Activated CD8-positive, alpha-beta T cell treated with anti-CD3 and anti-CD28 coated beads, Interleukin-2, amount 10 ng/mL, durations not matched to agents 7 days and 5 days (primary cell): ENCODE data around the gene POLR3F. TPM values are rescaled to one million over a fixed set of nuclear protein-coding genes. Genes with fewer than 3 reads are reported as not detected.
"Not testable (repeated sequence)": the region's sequence is repeated elsewhere in the genome, so short reads cannot be mapped to it uniquely, and the experiment has no call there.

Source experiments
- ATAC-seq: fragments of 150-1000 bp; cut with Tn5 transposase; one replicate; pipeline ENCODE4 v1.10.0; 2021; ENCODE audit warnings: moderate library complexity
- CTCF ChIA-PET: fragments of 350-600 bp; sonication (Branson Sonifier 250); formaldehyde crosslinking; loops from one replicate; lab custom pipeline; 2021; ENCODE audit warnings: antibody characterized with exemption; lab: Charles Lee
- POLR2A ChIA-PET: fragments of 350-600 bp; sonication (Branson Sonifier 250); formaldehyde crosslinking; loops from one replicate; lab custom pipeline; 2021; ENCODE audit warnings: antibody characterized with exemption; lab: Charles Lee
- DNase-seq: peaks from one replicate; pipeline ENCODE4 v3.0.0-alpha.2; 2020
- H3K27ac Mint-ChIP-seq: one replicate; pipeline ENCODE4 v1.8.0; 2021; ENCODE audit warnings: mild to moderate bottlenecking, mixed read lengths
- H3K27me3 Mint-ChIP-seq: one replicate; pipeline ENCODE4 v1.8.0; 2021; ENCODE audit warnings: low read depth, mixed read lengths
- H3K36me3 Mint-ChIP-seq: one replicate; pipeline ENCODE4 v1.8.0; 2021; ENCODE audit warnings: low read depth, mixed read lengths
- H3K4me1 Mint-ChIP-seq: one replicate; pipeline ENCODE4 v1.8.0; 2021; ENCODE audit warnings: low read depth, mixed read lengths
- H3K4me3 Mint-ChIP-seq: one replicate; pipeline ENCODE4 v1.8.0; 2021; ENCODE audit warnings: mild to moderate bottlenecking, mixed read lengths
- H3K9me3 Mint-ChIP-seq: one replicate; pipeline ENCODE4 v1.8.0; 2022; ENCODE audit warnings: mixed read lengths; ENCODE audit not compliant: insufficient read depth
- total RNA-seq, 2 experiments: library from RNA; stranded (reverse); gene quantifications; one replicate each; pipeline ENCODE4 v1.2.3, GENCODE V29; 2021

POLR3F gene
- total RNA-seq, 2 experiments from 2014 or later, result 8.3 to 8.4 TPM

DNA sequence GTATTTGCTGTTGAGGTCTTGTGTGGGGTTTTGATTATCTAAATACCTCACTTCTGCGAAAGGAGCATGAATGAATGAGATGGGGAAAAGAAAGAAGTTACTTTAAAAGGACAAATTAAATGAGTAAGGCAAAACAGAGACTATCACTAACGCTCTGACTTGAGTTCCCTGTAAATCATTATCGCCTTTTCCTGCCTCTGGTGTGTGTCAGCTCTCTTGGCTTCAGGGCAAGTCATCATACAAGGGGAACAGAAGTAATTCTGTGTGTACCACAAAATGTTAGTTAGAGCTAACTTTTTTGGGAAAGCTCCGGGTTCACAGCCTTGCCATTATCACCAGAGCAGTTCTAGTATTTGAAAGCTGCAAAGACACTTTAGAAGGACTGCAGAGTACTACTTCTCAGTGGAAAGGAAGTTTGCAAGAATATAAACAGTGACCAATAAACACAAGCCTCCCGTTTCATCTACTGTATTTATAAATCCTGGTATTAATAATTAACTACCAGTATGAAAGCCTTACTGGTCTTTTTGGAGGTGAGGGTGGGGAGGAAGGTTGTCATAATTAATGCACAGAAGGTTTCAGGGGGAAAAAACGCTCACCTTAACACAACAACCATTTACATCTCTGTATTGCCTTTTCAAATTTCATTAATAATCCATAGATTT is 1.5 kb upstream of the POLR3F start:
- peaks cover 27% of the 10 kb centered on the region for H3K4me1 Mint-ChIP-seq
- POLR2A ChIA-PET, result interaction anchor here (3.3 kb wide), 1 partner anchor 42 kb away, joined by 45 read pairs; the partner anchor contains the start of gene SEC23B
- peak overlapping the region; percentile 96 for H3K4me3 Mint-ChIP-seq
- no peak overlapping the region for H3K27ac Mint-ChIP-seq
- DNase-seq (no peak), ATAC-seq (no peak)
- no peaks in the 10 kb centered on the region for H3K9me3 Mint-ChIP-seq
- H3K36me3 Mint-ChIP-seq, result peaks cover 5% of the 10 kb centered on the region
- H3K27me3 Mint-ChIP-seq, result no peaks in the 10 kb centered on the region
- CTCF ChIA-PET, result no interaction called here

DNA sequence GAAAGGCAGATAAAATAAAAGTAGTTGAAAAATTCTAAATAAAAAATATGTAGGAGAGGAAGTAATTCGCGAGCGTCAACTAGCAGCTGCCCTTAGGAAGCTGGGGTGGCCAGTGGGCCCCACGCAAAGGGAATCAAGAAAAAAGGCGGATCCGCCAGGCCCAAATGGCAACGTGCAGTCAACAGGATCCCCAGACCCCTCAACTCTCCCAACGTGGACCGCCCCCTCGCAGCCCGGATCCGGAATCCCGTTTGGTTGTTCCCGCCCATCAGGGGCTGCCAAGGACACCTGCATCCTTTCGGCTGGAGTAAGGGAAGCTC is 656 bp upstream of the POLR3F start:
- H3K27ac Mint-ChIP-seq, result peak overlapping the region; percentile 89

DNA sequence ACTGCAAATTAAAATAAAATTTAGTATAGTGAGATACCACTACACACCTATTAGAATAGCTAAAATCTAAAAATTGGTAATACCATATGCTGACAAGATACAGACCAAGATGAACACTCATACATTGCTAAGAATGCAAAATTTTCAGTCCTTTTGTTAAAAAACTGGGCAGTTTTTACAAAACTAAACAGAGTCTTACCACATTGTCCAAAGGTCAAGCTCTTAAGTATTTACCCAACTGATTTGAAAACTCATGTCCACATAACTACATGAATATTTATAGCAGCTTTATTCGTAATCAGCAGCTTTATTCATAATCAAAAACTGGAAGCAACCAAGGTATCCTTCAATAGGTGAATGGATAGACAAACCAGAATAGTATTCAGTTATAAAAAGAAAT is 10.0 kb downstream of the POLR3F start:
- CTCF ChIA-PET, result interaction anchor here (1.1 to 1.6 kb wide), 2 partner anchors 10 to 64 kb away, joined by 4 to 5 read pairs; partner anchors contain the start of genes DZANK1 and POLR3F
- H3K4me3 Mint-ChIP-seq, result no peak overlapping the region
- H3K27me3 Mint-ChIP-seq, result no peaks in the 10 kb centered on the region
- ATAC-seq (no peak), DNase-seq (no peak)
- H3K27ac Mint-ChIP-seq, result no peak overlapping the region
- no peaks in the 10 kb centered on the region for H3K9me3 Mint-ChIP-seq
- POLR2A ChIA-PET, result no interaction called here
- H3K4me1 Mint-ChIP-seq, result no peaks in the 10 kb centered on the region
- H3K36me3 Mint-ChIP-seq, result peaks cover 43% of the 10 kb centered on the region

More for the DNA sequence above, 656 bp upstream of the POLR3F start:
- peak overlapping the region; percentile 96 for H3K4me3 Mint-ChIP-seq
- H3K36me3 Mint-ChIP-seq, result peaks cover 5% of the 10 kb centered on the region
- ChIA-PET POLR2A (interaction anchor here (0.9 to 3.3 kb wide), 5 partner anchors 13 to 179 kb away, joined by 3 to 45 read pairs (median 4); partner anchors contain the start of genes RBBP9 and SEC23B), CTCF (interaction anchor here (0.9 to 1.9 kb wide), 5 partner anchors 11 to 31 kb away, joined by 3 to 9 read pairs (median 5); partner anchors contain the start of gene RBBP9)
- no peaks in the 10 kb centered on the region for H3K27me3 Mint-ChIP-seq
- DNase-seq (no peak), ATAC-seq (peak; percentile 44)
- H3K4me1 Mint-ChIP-seq, result peaks cover 27% of the 10 kb centered on the region
- H3K9me3 Mint-ChIP-seq, result no peaks in the 10 kb centered on the region

DNA sequence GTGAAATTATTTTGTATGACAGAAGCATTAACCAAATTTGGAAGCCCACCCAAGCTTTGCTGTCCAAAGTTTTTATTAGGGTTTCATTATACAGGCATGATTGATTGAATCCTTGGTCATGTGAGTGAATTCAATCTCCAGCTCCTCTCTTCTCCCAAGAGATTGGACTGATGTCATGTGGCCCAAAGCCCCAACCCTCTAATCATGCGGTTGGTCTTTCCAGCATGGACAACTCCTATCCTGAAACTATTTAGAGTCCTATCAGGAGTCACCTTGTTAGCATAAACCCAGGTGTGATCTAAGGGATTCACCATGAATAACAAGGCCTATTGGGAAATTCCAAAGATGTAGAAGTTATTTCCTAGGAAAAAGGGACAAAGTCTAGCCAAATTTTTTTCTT is 10.6 kb downstream of the POLR3F start:
- Mint-ChIP-seq H3K27ac (no peak overlapping the region), H3K36me3 (peaks cover 49% of the 10 kb centered on the region), H3K9me3 (no peaks in the 10 kb centered on the region), H3K4me3 (no peak overlapping the region), H3K27me3 (no peaks in the 10 kb centered on the region), H3K4me1 (no peaks in the 10 kb centered on the region)
- ChIA-PET CTCF (interaction anchor here (1.1 to 1.6 kb wide), 2 partner anchors 11 to 64 kb away, joined by 4 to 5 read pairs; partner anchors contain the start of genes DZANK1 and POLR3F), POLR2A (no interaction called here)
- ATAC-seq (no peak), DNase-seq (no peak)

DNA sequence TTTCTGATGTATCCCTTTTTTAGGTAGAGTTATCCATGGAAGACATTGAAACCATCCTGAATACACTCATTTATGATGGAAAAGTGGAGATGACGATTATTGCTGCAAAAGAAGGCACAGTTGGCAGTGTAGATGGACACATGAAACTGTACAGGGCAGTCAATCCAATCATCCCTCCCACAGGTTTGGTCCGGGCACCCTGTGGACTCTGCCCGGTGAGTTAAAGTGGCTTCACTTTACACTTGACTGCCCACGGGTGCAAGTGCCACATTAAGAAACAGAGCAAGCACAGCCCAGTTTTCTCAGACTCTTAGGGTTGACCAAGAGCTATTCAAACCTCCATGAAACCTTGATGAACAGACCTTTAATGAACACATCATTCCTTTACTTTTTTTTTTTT is 14.4 kb downstream of the POLR3F start:
- DNase-seq, result no peak
- ATAC-seq, result no peak
- CTCF ChIA-PET, result no interaction called here
- no peaks in the 10 kb centered on the region for H3K27me3 Mint-ChIP-seq
- peaks cover 47% of the 10 kb centered on the region for H3K36me3 Mint-ChIP-seq
- H3K4me3 Mint-ChIP-seq, result no peak overlapping the region
- POLR2A ChIA-PET, result no interaction called here
- H3K9me3 Mint-ChIP-seq, result no peaks in the 10 kb centered on the region
- H3K4me1 Mint-ChIP-seq, result no peaks in the 10 kb centered on the region
- H3K27ac Mint-ChIP-seq, result no peak overlapping the region

DNA sequence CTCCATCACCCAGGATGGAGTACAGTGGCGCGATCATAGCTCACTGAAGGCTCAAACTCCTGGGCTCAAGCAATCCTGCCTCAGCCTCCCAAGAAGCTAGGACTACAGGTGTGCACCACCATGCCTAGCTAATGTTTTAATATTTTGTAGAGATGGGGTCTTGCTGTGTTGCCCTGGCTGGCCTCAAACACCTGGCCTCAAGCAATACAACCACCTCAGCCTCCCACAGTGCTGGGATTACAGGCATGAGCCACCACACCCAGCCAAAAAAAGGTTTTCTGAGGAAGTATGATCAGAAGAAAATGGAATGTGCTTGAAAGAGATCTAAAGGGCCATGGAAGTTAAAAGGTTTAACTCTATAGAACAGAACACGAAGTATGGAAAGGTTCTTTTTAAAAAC is 21.1 kb downstream of the POLR3F start:
- ChIA-PET POLR2A (no interaction called here), CTCF (interaction anchor here (1.0 kb wide), 1 partner anchor 19 kb away, joined by 3 read pairs; the partner anchor contains the start of gene SEC23B)
- H3K27ac Mint-ChIP-seq, result no peak overlapping the region
- ATAC-seq (no peak), DNase-seq (no peak)
- H3K36me3 Mint-ChIP-seq, result peaks cover 33% of the 10 kb centered on the region
- no peaks in the 10 kb centered on the region for H3K4me1 Mint-ChIP-seq
- no peaks in the 10 kb centered on the region for H3K27me3 Mint-ChIP-seq
- H3K9me3 Mint-ChIP-seq, result no peaks in the 10 kb centered on the region
- H3K4me3 Mint-ChIP-seq, result no peak overlapping the region

DNA sequence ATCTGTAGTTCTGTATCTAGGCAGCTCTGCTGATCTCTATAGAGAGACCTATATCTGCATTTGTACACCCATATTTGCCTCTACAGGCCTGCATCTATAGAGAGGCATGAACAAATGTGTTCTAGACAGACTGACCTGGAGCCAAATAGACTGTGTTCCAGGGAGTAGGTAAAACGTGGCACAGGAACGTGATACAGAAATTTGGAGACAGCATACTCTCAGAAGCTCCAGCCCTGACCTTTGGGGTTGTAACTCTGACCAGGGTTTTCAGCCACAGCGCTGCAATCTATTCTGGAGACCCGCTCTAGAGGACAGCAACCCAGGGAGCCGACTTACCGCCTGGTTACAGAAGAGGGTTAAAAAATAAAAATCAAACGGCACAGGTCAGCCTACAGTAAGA is 28.9 kb downstream of the POLR3F start:
- Mint-ChIP-seq H3K4me1 (peaks cover 22% of the 10 kb centered on the region), H3K36me3 (peaks cover 13% of the 10 kb centered on the region), H3K27ac (no peak overlapping the region), H3K9me3 (no peaks in the 10 kb centered on the region), H3K27me3 (no peaks in the 10 kb centered on the region), H3K4me3 (peak overlapping the region; percentile 95)
- DNase-seq, result no peak
- no peak for ATAC-seq
- CTCF ChIA-PET, result interaction anchor here (2.4 to 3.0 kb wide), 2 partner anchors 12 to 29 kb away, joined by 9 to 34 read pairs; partner anchors contain the start of genes DZANK1, POLR3F and SEC23B
- POLR2A ChIA-PET, result interaction anchor here (0.7 to 3.4 kb wide), 3 partner anchors 11 to 33 kb away, joined by 3 to 54 read pairs (median 25); partner anchors contain the start of genes DZANK1, POLR3F and SEC23B

DNA sequence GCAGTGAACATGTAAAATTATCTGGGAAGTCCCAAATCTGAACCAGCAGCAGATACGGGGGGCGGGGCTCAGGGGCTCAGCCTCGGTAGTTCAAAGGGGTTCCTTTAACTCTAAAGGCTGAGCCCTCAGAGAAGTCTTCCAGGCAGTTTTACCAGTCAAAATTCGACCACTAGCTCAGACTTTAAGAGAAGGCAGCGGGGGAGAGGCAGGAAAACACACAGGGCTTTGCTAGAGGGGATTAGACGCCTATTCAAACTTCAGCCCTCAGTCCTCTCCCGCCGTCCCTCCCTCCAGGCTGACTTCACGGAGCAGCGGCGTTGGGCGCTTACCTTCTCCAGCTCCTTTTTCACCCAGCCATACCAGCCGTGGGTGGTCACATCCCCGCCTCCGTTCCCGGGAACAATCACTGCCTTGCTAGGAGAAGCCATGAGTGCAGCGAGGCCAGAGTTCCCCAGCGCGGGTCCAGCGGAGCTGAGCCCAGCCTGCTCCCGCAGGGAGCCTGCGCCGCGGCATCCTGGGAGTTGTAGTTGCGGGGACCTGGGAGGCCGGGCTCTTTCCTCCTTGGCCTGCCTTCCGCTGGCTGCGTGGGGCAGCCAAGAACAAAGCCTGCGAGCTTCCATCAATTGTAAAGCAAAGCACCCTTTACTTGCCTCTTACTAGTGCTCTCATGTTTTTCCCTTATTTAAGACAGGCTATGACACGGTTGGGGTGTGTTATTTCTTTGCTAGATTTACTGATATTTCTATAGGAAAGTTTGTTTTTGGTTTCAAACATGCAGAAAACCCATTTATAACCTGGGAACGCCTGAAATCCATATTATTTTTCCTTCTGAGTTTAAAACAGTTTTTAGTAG is 29.8 kb downstream of the POLR3F start, which contains the start of gene RBBP9:
Gene RBBP9 (minus strand): TSS at position 486 of the 853 bp plus-strand sequence. CDS start 58 bp downstream, at position 428.
- Mint-ChIP-seq H3K4me3 (peak within 1 kb of the TSS; percentile 95), H3K27me3 (no peaks in the 10 kb centered on the region), H3K4me1 (peaks cover 22% of the 10 kb centered on the region), H3K36me3 (peaks cover 12% of the 10 kb centered on the region), H3K9me3 (no peaks in the 10 kb centered on the region), H3K27ac (peak within 1 kb of the TSS; percentile 83)
- CTCF ChIA-PET, result interaction anchor here (0.9 to 3.0 kb wide), 4 partner anchors 11 to 85 kb away, joined by 3 to 34 read pairs (median 6); partner anchors contain the start of genes DZANK1, POLR3F and SEC23B
- POLR2A ChIA-PET, result interaction anchor here (0.7 to 3.4 kb wide), 5 partner anchors 10 to 70 kb away, joined by 3 to 54 read pairs (median 5); partner anchors contain the start of genes DZANK1, POLR3F and SEC23B
- peak; percentile 100 for ATAC-seq
- peak; percentile 81 for DNase-seq

DNA sequence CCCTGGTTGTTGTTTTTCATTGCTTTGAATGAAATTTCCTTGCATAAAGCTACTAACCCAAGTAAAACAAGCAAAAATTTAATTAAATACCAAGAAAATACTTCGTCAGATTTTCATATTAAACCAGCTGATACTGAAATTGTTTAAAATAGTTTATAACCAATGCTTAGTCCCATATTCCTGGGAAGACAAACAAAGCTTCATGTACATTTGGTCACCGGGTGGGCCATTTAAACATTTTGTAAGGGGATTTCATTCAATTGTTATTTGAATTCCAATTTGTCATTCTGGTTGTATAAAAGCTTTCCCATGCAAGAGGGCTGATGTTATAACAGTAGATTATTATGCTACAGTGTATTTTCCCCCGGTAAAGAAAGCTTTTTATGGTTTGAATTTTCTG is 30.4 kb downstream of the POLR3F start:
- Mint-ChIP-seq H3K4me3 (peak overlapping the region; percentile 95), H3K4me1 (peaks cover 22% of the 10 kb centered on the region), H3K36me3 (peaks cover 10% of the 10 kb centered on the region), H3K9me3 (no peaks in the 10 kb centered on the region), H3K27me3 (no peaks in the 10 kb centered on the region), H3K27ac (no peak overlapping the region)
- ChIA-PET CTCF (interaction anchor here (0.9 to 3.0 kb wide), 4 partner anchors 11 to 85 kb away, joined by 3 to 34 read pairs (median 6); partner anchors contain the start of genes DZANK1, POLR3F and SEC23B), POLR2A (interaction anchor here (1.1 to 3.4 kb wide), 4 partner anchors 9 to 69 kb away, joined by 3 to 54 read pairs (median 15); partner anchors contain the start of genes DZANK1, POLR3F and SEC23B)
- ATAC-seq (no peak), DNase-seq (no peak)

DNA sequence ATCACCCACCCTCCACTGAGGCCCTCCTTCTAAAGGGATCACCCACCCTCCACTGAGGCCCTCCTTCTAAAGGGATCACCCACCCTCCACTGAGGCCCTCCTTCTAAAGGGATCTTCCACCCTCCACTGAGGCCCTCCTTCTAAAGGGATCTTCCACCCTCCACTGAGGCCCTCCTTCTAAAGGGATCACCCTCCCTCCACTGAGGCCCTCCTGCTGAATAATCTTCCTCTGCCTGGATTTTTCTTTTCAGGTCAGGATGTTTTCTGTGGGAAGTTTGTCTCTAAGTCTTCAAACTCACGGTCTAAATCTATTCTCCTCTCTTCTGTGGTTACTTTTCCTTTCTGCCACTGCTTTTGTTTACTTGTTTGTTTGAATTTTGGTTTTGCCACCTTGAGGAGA is 34.5 kb downstream of the POLR3F start:
- H3K4me3 Mint-ChIP-seq, POLR2A ChIA-PET, CTCF ChIA-PET: not testable (repeated sequence)

DNA sequence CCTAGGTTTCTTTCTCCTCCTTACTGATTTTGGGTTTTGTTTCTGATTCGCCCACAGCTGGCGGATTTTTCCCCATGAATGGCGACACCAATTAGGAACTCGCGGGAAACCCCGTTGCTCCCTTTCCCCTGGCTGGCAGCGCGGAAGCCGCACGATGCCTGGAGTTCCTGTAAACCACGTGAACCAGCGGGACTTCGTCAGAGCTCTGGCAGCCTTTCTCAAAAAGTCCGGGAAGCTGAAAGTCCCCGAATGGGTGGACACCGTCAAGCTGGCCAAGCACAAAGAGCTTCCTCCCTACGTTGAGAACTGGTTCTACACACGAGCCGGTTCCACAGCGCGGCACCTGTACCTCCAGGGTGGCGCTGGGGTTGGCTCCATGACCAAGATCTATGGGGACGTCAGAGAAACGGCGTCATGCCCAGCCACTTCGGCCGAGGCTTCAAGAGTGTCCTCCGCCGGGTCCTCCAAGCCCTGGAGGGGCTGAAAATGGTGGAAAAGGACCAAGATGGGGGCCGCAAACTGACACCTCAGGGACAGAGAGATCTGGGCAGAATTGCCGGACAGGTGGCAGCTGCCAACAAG is 37.4 kb downstream of the POLR3F start:
- ATAC-seq (no peak), DNase-seq (no peak)
- H3K4me3 Mint-ChIP-seq, result no peak overlapping the region
- no peak overlapping the region for H3K27ac Mint-ChIP-seq
- ChIA-PET POLR2A (no interaction called here), CTCF (no interaction called here)
- H3K27me3 Mint-ChIP-seq, result no peaks in the 10 kb centered on the region
- H3K9me3 Mint-ChIP-seq, result no peaks in the 10 kb centered on the region
- H3K4me1 Mint-ChIP-seq, result peaks cover 32% of the 10 kb centered on the region
- H3K36me3 Mint-ChIP-seq, result peaks cover 8% of the 10 kb centered on the region

More for the DNA sequence above, 34.5 kb downstream of the POLR3F start:
- not testable (repeated sequence) for H3K9me3 Mint-ChIP-seq, H3K27ac Mint-ChIP-seq, H3K27me3 Mint-ChIP-seq, ATAC-seq, DNase-seq, H3K36me3 Mint-ChIP-seq
- peaks cover 18% of the 10 kb centered on the region for H3K4me1 Mint-ChIP-seq
